Body of pancreas (tissue), 4 donors: ENCODE measurements around the gene ERBB4.

ENCODE experiments used
- CTCF ChIP-seq, 7 experiments: fragments of 450-650 bp in 4 of 7; fragments of 200-600 bp in 3 of 7; sonication (generic) in 3 of 7; IDR thresholded peaks; one replicate each; pipeline ENCODE4 v1.5.1; 2016 to 2019; ENCODE audit warnings: antibody characterized with exemption in 7 of 7
- POLR2A ChIP-seq, 3 donors: fragments of 450-650 bp; IDR thresholded peaks; one replicate each; pipeline ENCODE4 v1.6.1; 2016; ENCODE audit warnings: antibody characterized with exemption in 3 of 3, mild to moderate bottlenecking in 2 of 3

- no peak for TF ChIP-seq POLR2A (IDR thresholded peaks at IDR 0.05)
- no peak for TF ChIP-seq CTCF (IDR thresholded peaks at IDR 0.05)
Observed at GRCh38 chr2:212423089-212423488, 115.5 kb downstream of the ERBB4 start.
